HL-60 (cell line): ENCODE data around the gene SERPINA3.

Experiments
- DNase-seq, 2 experiments: peaks; one replicate each; pipeline ENCODE4 v3.0.0-alpha.2; 2010 to 2020; ENCODE audit warnings: low read depth in 1 of 2, low spot score in 1 of 2
- H3K27ac ChIP-seq: fragments of 250-450 bp; sonication (Bioruptor Pico); replicated peaks from 2 replicates; pipeline ENCODE4 v1.5.1; 2020; ENCODE audit warnings: mild to moderate bottlenecking, moderate library complexity
- H3K27me3 ChIP-seq: fragments of 250-450 bp; sonication (Bioruptor Pico); 2 replicates; pipeline ENCODE4 v1.5.1; 2021; ENCODE audit warnings: mild to moderate bottlenecking, moderate library complexity; ENCODE audit not compliant: insufficient read depth, poor library complexity, severe bottlenecking
- H3K4me3 ChIP-seq: replicated peaks from 2 replicates; pipeline ENCODE4 v1.5.1; 2011; ENCODE audit warnings: mild to moderate bottlenecking, control low read depth, low read length; ENCODE audit not compliant: insufficient read depth
- CTCF ChIP-seq: IDR thresholded peaks from one replicate; pipeline ENCODE4 v1.5.1; 2011; ENCODE audit warnings: low read length, control low read depth, inconsistent platforms; ENCODE audit not compliant: insufficient read depth
- GABPA ChIP-seq: IDR thresholded peaks from 2 replicates; pipeline ENCODE4 v1.6.1; 2012; ENCODE audit warnings: low read depth
- POLR2AphosphoS5 ChIP-seq: IDR thresholded peaks from 2 replicates; pipeline ENCODE4 v1.6.1; 2012; ENCODE audit warnings: low read depth
- REST ChIP-seq: IDR thresholded peaks from 2 replicates; pipeline ENCODE4 v1.6.1; 2012; ENCODE audit warnings: low read depth; ENCODE audit not compliant: insufficient replicate concordance
- SPI1 ChIP-seq: IDR thresholded peaks from 2 replicates; pipeline ENCODE4 v1.6.1; 2012; ENCODE audit warnings: low read depth, mild to moderate bottlenecking, borderline replicate concordance

Gene SERPINA3

GRCh38 chr14:94619297-94619696 is 7.1 kb downstream of the SERPINA3 start:
- no peak for DNase-seq
- Histone ChIP-seq H3K27ac (no peak overlapping the region), H3K4me3 (no peak overlapping the region), H3K27me3 (peaks cover under 1% of the 10 kb centered on the region)
- TF ChIP-seq CTCF (no peak), REST (no peak), SPI1 (no peak), GABPA (no peak), POLR2AphosphoS5 (no peak)

- TF ChIP-seq REST: no peak
- TF ChIP-seq CTCF: no peak
- no peak for TF ChIP-seq GABPA
- TF ChIP-seq SPI1: no peak
- no peak for TF ChIP-seq POLR2AphosphoS5
- no peak for DNase-seq
- Histone ChIP-seq H3K27me3 (peaks cover 4% of the 10 kb centered on the region), H3K27ac (no peak overlapping the region), H3K4me3 (no peak overlapping the region)
Measured at GRCh38 chr14:94620597-94620996, 8.4 kb downstream of the SERPINA3 start.

GRCh38 chr14:94621358-94622134 is 9.4 kb downstream of the SERPINA3 start:
- TF ChIP-seq GABPA (no peak), SPI1 (no peak), REST (no peak)
- H3K27me3 ChIP-seq: peaks cover 4% of the 10 kb centered on the region
- H3K4me3 ChIP-seq: no peak overlapping the region
- no peak overlapping the region for H3K27ac ChIP-seq
- no peak for DNase-seq
